Islet precursor cell (in vitro differentiated cells): ENCODE measurements around the gene ODC1.
"Not testable (repeated sequence)": the region's sequence is repeated elsewhere in the genome, so short reads cannot be mapped to it uniquely, and the experiment has no call there.

Source experiments
- DNase-seq: peaks from one replicate; pipeline ENCODE4 v3.0.0-alpha.2; 2018

ODC1 gene

GRCh38 chr2:10452956-10453904 is 5.1 kb upstream of the ODC1 start:
- DNase-seq = no peak

GRCh38 chr2:10452312-10452711 is 4.2 kb upstream of the ODC1 start:
- DNase-seq = no peak

- no peak for DNase-seq
These were observed 3.7 kb upstream of the ODC1 start for GRCh38 chr2:10451819-10452218.

GRCh38 chr2:10449838-10450691 is 1.9 kb upstream of the ODC1 start:
- no peak for DNase-seq

GRCh38 chr2:10449486-10449831 is 1.3 kb upstream of the ODC1 start:
- no peak for DNase-seq

- DNase-seq = no peak
These were observed 704 bp upstream of the ODC1 start for GRCh38 chr2:10448576-10449485.

- DNase-seq = no peak
These were observed 730 bp downstream of the ODC1 start for GRCh38 chr2:10447300-10447894.

GRCh38 chr2:10446631-10447030 is 1.5 kb downstream of the ODC1 start:
- DNase-seq = no peak

- no peak for DNase-seq
These were observed 3.7 kb downstream of the ODC1 start for GRCh38 chr2:10444463-10444862.

- DNase-seq = not testable (repeated sequence)
These were observed 5.5 kb downstream of the ODC1 start for GRCh38 chr2:10442469-10443126.

- DNase-seq = no peak
These were observed 6.2 kb downstream of the ODC1 start for GRCh38 chr2:10441948-10442347.

GRCh38 chr2:10440736-10441135 is 7.4 kb downstream of the ODC1 start:
- no peak for DNase-seq

GRCh38 chr2:10439971-10440370 is 8.2 kb downstream of the ODC1 start:
- DNase-seq = no peak

- DNase-seq = no peak
These were observed 8.8 kb downstream of the ODC1 start for GRCh38 chr2:10439185-10439879.

GRCh38 chr2:10438688-10439087 is 9.4 kb downstream of the ODC1 start:
- peak; percentile 48 for DNase-seq

- no peak for DNase-seq
These were observed 10.3 kb downstream of the ODC1 start for GRCh38 chr2:10437806-10438205.

- DNase-seq = no peak
These were observed 11.5 kb downstream of the ODC1 start for GRCh38 chr2:10436583-10437110.

- DNase-seq = no peak
These were observed 12.3 kb downstream of the ODC1 start for GRCh38 chr2:10435820-10436204.

- DNase-seq = peak; percentile 91
These were observed 13.0 kb downstream of the ODC1 start for GRCh38 chr2:10434886-10435819.
